Muscle layer of colon (tissue), 2 donors: Measurements from ENCODE around the gene PRDM16.

Experiments used
- H3K27ac ChIP-seq: one replicate; pipeline ENCODE4 v1.7.0; 2013; ENCODE audit warnings: low read depth, mild to moderate bottlenecking, low read length, moderate library complexity
- H3K27me3 ChIP-seq, 2 donors: one replicate each; pipeline ENCODE4 v1.7.0; 2013; ENCODE audit warnings: low read length in 2 of 2, mild to moderate bottlenecking in 2 of 2; ENCODE audit not compliant: insufficient read depth in 2 of 2, control insufficient read depth in 1 of 2
- H3K36me3 ChIP-seq: one replicate; pipeline ENCODE4 v1.7.0; 2013; ENCODE audit warnings: mild to moderate bottlenecking, low read length; ENCODE audit not compliant: insufficient read depth
- H3K4me1 ChIP-seq: one replicate; pipeline ENCODE4 v1.7.0; 2013; ENCODE audit warnings: mild to moderate bottlenecking, low read length; ENCODE audit not compliant: insufficient read depth
- H3K4me3 ChIP-seq, 2 donors: one replicate each; pipeline ENCODE4 v1.7.0; 2013; ENCODE audit warnings: low read length in 2 of 2, low read depth in 1 of 2, mild to moderate bottlenecking in 1 of 2, moderate library complexity in 1 of 2
- H3K9ac ChIP-seq: one replicate; pipeline ENCODE4 v1.7.0; 2013; ENCODE audit warnings: low read length
- H3K9me3 ChIP-seq: one replicate; pipeline ENCODE4 v1.7.0; 2013; ENCODE audit warnings: mild to moderate bottlenecking, low read length
- donor health status: abdominal sarcoma.
- donor health status: Adenocarcinoma of cecum.

Gene PRDM16

GRCh38 chr1:3349161-3349967 is 280.4 kb downstream of the PRDM16 start:
- Histone ChIP-seq H3K9me3 (no peaks in the 10 kb centered on the region), H3K4me1 (peaks cover 36% of the 10 kb centered on the region), H3K36me3 (no peaks in the 10 kb centered on the region), H3K9ac (no peak overlapping the region), H3K27ac (no peak overlapping the region), H3K4me3 (no peak overlapping the region), H3K27me3 (peaks cover 0 to 43% of the 10 kb centered on the region in 2 donors)

DNA sequence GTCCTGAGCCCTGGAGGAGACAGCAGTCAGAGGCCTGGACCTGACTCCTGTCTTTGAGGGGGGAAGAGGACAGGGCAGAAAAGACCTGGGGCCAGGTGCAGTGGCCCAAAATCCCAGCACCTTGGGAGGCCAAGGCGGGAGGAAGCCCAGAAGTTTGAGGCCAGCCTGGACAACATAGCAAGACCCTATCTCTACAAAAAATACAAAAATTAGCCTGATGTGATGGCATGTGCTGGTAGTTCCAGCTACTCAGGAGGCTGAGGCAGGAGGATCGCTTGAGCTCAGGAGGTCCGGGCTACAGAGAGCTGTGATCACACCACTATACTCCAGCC is 280.9 kb downstream of the PRDM16 start:
- H3K9me3 ChIP-seq, result no peaks in the 10 kb centered on the region
- no peak overlapping the region for H3K27ac ChIP-seq
- peaks cover 36% of the 10 kb centered on the region for H3K4me1 ChIP-seq
- H3K36me3 ChIP-seq, result no peaks in the 10 kb centered on the region
- no peak overlapping the region for H3K4me3 ChIP-seq
- H3K9ac ChIP-seq, result no peak overlapping the region
- H3K27me3 ChIP-seq, result peaks cover 0 to 43% of the 10 kb centered on the region in 2 donors

DNA sequence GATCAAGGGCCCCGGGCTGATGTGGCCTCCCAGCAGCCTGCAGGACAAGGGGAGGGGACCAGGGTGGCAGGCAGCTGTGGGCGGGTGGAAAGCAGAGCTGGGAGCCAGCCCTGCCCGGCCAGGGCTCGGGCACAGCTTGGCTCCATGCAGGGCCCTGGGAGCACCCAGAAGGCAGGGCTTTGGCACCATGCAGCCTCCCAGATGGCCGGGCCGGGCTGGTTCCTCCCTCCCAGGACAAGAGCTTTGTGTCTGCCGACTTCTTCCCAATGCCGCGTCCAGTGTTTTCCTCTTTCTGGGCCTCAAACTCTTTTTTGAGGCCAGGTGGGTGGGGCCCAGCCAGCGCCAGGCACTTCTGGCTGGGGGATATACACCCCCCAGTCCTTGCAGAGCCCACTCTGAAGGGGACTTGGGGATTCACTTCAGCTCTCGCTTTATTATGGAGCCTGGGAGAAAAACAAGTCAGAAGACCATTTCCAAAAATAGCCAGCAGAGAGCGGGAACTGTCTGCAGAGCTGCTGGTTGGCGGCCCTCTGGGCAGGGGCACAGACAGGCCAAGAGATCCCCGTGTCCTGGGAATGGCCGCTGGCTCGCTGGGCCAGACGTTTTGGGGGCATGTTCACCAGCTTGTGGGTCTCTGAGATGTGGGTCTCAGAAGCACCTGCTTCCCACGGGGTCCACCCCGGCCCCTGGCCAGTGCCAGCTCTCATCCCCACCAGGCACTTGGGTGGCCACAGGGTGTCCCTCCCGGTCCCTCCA is 281.7 kb downstream of the PRDM16 start:
- peak overlapping the region; percentile 33 for H3K9ac ChIP-seq
- H3K27ac ChIP-seq, result no peak overlapping the region
- peaks cover 36% of the 10 kb centered on the region for H3K4me1 ChIP-seq
- H3K27me3 ChIP-seq, result peaks cover 0 to 43% of the 10 kb centered on the region in 2 donors
- H3K36me3 ChIP-seq, result no peaks in the 10 kb centered on the region
- no peak overlapping the region for H3K4me3 ChIP-seq
- H3K9me3 ChIP-seq, result no peaks in the 10 kb centered on the region

DNA sequence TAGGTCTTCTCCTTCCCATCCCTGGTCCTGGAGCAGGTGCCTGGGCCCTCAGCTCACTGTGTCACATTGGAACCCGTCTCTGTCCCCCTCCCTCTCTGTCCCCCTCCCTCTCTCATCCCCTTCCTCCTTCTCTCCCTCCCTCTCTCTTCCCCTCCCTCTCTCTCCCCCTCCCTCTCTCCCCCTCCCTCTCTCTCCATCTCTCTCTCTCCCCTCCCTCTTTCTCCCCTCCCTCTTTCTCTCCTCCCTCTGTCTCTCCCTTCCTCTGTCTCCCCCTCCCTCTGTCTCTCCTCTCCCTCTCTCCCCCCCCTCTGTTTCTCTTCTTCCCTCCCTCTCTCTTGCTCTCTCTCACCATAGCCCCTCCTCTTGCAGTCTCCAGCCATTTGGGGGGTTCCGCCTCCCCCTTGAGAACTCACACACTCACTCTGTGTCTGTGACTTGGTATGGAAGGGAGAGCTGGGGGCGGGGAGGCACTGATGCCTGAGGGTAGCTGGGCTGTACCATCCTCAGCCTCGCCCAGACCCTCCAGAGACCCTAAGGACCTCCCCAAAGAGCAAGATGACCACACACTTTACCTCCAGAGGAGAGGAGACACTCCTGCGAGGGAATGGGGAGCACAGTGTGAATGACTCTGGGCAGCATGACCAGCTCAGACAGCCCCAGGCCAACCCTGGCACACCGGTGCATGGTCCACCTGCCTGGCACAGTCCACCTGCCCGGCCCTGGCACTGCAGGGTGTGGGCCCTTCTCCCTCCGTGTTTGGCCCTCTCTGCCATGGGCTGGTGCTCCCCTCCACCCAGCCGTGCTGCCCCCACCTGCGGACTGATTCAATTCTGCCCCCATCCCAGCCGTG is 282.7 kb downstream of the PRDM16 start:
- Histone ChIP-seq H3K27me3 (peaks cover 0 to 39% of the 10 kb centered on the region in 2 donors), H3K36me3 (no peaks in the 10 kb centered on the region), H3K4me3 (no peak overlapping the region), H3K9me3 (no peaks in the 10 kb centered on the region), H3K4me1 (peaks cover 36% of the 10 kb centered on the region), H3K27ac (peak overlapping the region; percentile 3), H3K9ac (peak overlapping the region; percentile 49)

GRCh38 chr1:3352299-3352951 is 283.4 kb downstream of the PRDM16 start:
- H3K9ac ChIP-seq, result peak overlapping the region; percentile 49
- H3K4me3 ChIP-seq, result no peak overlapping the region
- peak overlapping the region; percentile 63 for H3K27ac ChIP-seq
- H3K9me3 ChIP-seq, result no peaks in the 10 kb centered on the region
- H3K4me1 ChIP-seq, result peaks cover 36% of the 10 kb centered on the region
- no peaks in the 10 kb centered on the region for H3K36me3 ChIP-seq
- peaks cover 0 to 31% of the 10 kb centered on the region in 2 donors for H3K27me3 ChIP-seq

DNA sequence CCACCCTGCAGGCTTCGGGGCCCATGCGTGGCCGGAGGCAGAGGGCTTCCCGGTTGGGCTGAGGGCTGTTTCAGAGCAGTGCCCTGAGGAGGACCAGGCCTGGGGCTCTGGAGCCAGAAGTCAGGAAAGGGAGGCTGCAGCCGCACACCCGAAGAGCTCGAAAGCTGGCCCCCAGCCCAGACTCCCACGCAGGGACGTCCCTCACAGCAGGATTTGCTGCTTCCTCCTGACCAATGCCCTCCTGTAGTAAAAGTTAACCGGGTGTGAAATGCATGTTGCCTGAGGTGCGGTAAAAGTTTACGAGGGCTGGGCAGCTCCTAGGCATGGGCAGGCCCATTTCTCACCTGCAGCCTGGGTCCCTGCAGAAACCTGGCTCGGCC is 283.9 kb downstream of the PRDM16 start:
- peaks cover 0 to 35% of the 10 kb centered on the region in 2 donors for H3K27me3 ChIP-seq
- H3K9me3 ChIP-seq, result no peaks in the 10 kb centered on the region
- peaks cover 36% of the 10 kb centered on the region for H3K4me1 ChIP-seq
- no peaks in the 10 kb centered on the region for H3K36me3 ChIP-seq
- H3K4me3 ChIP-seq, result no peak overlapping the region
- H3K9ac ChIP-seq, result no peak overlapping the region
- H3K27ac ChIP-seq, result peak overlapping the region; percentile 63

GRCh38 chr1:3353876-3354275 is 284.9 kb downstream of the PRDM16 start:
- H3K9me3 ChIP-seq, result no peaks in the 10 kb centered on the region
- no peak overlapping the region for H3K4me3 ChIP-seq
- H3K36me3 ChIP-seq, result no peaks in the 10 kb centered on the region
- peaks cover 36% of the 10 kb centered on the region for H3K4me1 ChIP-seq
- H3K27ac ChIP-seq, result no peak overlapping the region
- H3K27me3 ChIP-seq, result peaks cover 0 to 29% of the 10 kb centered on the region in 2 donors
- no peak overlapping the region for H3K9ac ChIP-seq

GRCh38 chr1:3355089-3355488 is 286.1 kb downstream of the PRDM16 start:
- Histone ChIP-seq H3K9ac (no peak overlapping the region), H3K27me3 (peaks cover 0 to 19% of the 10 kb centered on the region in 2 donors), H3K4me3 (no peak overlapping the region), H3K36me3 (no peaks in the 10 kb centered on the region), H3K27ac (no peak overlapping the region), H3K9me3 (no peaks in the 10 kb centered on the region), H3K4me1 (peaks cover 30% of the 10 kb centered on the region)

DNA sequence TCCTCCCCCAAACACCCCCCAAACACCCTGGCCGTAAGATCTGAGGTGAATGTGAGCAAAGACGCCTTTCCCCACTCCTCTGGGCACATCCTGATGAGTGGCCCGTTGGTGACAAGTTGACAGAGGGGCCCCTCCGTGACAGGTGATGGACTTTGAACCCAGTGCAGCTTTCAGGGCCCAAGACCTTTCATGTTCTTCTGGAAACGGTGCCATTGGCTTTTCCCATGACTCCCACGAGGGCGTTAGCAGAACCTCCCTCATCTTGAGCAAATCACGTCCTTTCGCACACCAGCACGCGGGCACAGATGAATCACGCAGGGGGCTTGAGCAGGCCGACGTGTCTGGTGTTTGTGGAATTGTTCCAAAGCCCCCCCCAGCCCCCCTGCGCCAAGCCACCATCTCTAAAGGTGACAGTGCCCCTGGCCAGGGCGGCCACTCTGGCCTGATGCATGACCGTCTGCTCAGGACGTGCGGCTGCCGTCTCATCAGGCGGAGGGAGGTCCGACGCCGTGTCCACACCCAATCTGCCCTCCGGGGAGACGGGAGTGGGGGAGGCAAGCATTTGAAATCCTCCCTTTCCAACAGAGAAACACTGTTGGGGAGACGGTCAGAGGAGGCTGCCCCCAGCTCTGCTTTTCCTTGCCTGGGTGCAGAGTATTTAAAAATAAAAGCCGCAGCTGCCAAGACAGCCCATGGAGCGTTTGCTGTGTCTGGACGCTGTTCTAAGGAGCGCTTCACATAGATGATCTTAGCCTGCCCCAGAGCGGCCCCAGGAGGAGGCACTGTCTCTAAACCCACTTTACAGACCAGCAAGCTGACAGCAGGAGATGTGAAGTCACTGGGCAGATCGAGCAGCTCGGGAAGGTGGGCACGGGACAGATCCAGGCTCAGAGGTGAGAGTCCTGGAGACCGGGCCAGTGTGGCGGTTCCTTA is 287.2 kb downstream of the PRDM16 start:
- no peak overlapping the region for H3K27ac ChIP-seq
- H3K27me3 ChIP-seq, result peaks cover 0 to 8% of the 10 kb centered on the region in 2 donors
- H3K4me3 ChIP-seq, result no peak overlapping the region
- no peaks in the 10 kb centered on the region for H3K9me3 ChIP-seq
- H3K36me3 ChIP-seq, result no peaks in the 10 kb centered on the region
- no peak overlapping the region for H3K9ac ChIP-seq
- H3K4me1 ChIP-seq, result peaks cover 19% of the 10 kb centered on the region

- no peaks in the 10 kb centered on the region for H3K9me3 ChIP-seq
- H3K4me1 ChIP-seq, result peaks cover 13% of the 10 kb centered on the region
- H3K27me3 ChIP-seq, result peaks cover 0 to 8% of the 10 kb centered on the region in 2 donors
- no peaks in the 10 kb centered on the region for H3K36me3 ChIP-seq
- H3K9ac ChIP-seq, result no peak overlapping the region
- no peak overlapping the region for H3K27ac ChIP-seq
- no peak overlapping the region for H3K4me3 ChIP-seq
Measured at GRCh38 chr1:3356827-3357460, 287.9 kb downstream of the PRDM16 start.
